Neuron (in vitro differentiated cells): ENCODE measurements around the gene VSIG10L2.
"Not testable (repeated sequence)": the region's sequence is repeated elsewhere in the genome, so short reads cannot be mapped to it uniquely, and the experiment has no call there.

Experiments used
- H2AFZ ChIP-seq: one replicate; pipeline ENCODE4 v1.6.1; 2013; ENCODE audit warnings: low read depth, mild to moderate bottlenecking, inconsistent platforms, low read length, moderate library complexity
- H3K27me3 ChIP-seq: one replicate; pipeline ENCODE4 v1.6.1; 2013; ENCODE audit warnings: low read length; ENCODE audit not compliant: insufficient read depth
- H3K36me3 ChIP-seq: one replicate; pipeline ENCODE4 v1.6.1; 2013; ENCODE audit warnings: low read length; ENCODE audit not compliant: insufficient read depth
- H3K4me1 ChIP-seq: one replicate; pipeline ENCODE4 v1.6.1; 2013; ENCODE audit warnings: low read length; ENCODE audit not compliant: insufficient read depth
- H3K4me3 ChIP-seq: 2 replicates; pipeline ENCODE4 v1.5.1; 2013; ENCODE audit warnings: mild to moderate bottlenecking, low read length, moderate library complexity
- H3K9me3 ChIP-seq: one replicate; pipeline ENCODE4 v1.6.1; 2013; ENCODE audit warnings: low read length

Gene VSIG10L2

GRCh38 chr11:125945797-125946520, at the start of gene VSIG10L2:
VSIG10L2 (plus strand) TSS chr11:125946044; CDS start chr11:125946056, 12 bp downstream.
- Histone ChIP-seq H3K36me3 (no peaks in the 10 kb centered on the region), H3K4me3 (no peak within 1 kb of the TSS), H3K27me3 (no peaks in the 10 kb centered on the region), H3K9me3 (peaks cover 3% of the 10 kb centered on the region), H2AFZ (no peak within 1 kb of the TSS), H3K4me1 (no peaks in the 10 kb centered on the region)

- Histone ChIP-seq H3K27me3 (no peaks in the 10 kb centered on the region), H2AFZ (no peak overlapping the region), H3K36me3 (no peaks in the 10 kb centered on the region), H3K9me3 (peaks cover 5% of the 10 kb centered on the region), H3K4me3 (peak overlapping the region; percentile 66), H3K4me1 (peaks cover 7% of the 10 kb centered on the region)
These were observed 44.0 kb upstream of the VSIG10L2 start for GRCh38 chr11:125901872-125902271.

GRCh38 chr11:125902277-125902926, 43.4 kb upstream of the VSIG10L2 start:
- peaks cover 5% of the 10 kb centered on the region for H3K9me3 ChIP-seq
- peak overlapping the region; percentile 66 for H2AFZ ChIP-seq
- H3K36me3 ChIP-seq = no peaks in the 10 kb centered on the region
- H3K4me1 ChIP-seq = peaks cover 7% of the 10 kb centered on the region
- H3K27me3 ChIP-seq = no peaks in the 10 kb centered on the region
- peak overlapping the region; percentile 66 for H3K4me3 ChIP-seq

GRCh38 chr11:125902927-125903710, 42.7 kb upstream of the VSIG10L2 start, which contains the start of gene PUS3:
PUS3 (minus strand) TSS chr11:125903206; CDS start chr11:125896284, 6,922 bp downstream.
- Histone ChIP-seq H3K27me3 (no peaks in the 10 kb centered on the region), H2AFZ (peak within 1 kb of the TSS; percentile 66), H3K4me1 (peaks cover 7% of the 10 kb centered on the region), H3K4me3 (peak within 1 kb of the TSS; percentile 66), H3K9me3 (peaks cover 5% of the 10 kb centered on the region), H3K36me3 (no peaks in the 10 kb centered on the region)

GRCh38 chr11:125903711-125904659, 41.9 kb upstream of the VSIG10L2 start, which contains the start of gene DDX25:
DDX25 (plus strand) TSS chr11:125904508; CDS start chr11:125904518, 10 bp downstream.
- H2AFZ ChIP-seq = peak within 1 kb of the TSS; percentile 66
- H3K9me3 ChIP-seq = peaks cover 5% of the 10 kb centered on the region
- peak within 1 kb of the TSS; percentile 66 for H3K4me3 ChIP-seq
- H3K36me3 ChIP-seq = no peaks in the 10 kb centered on the region
- H3K4me1 ChIP-seq = peaks cover 7% of the 10 kb centered on the region
- no peaks in the 10 kb centered on the region for H3K27me3 ChIP-seq

- H3K36me3 ChIP-seq = no peaks in the 10 kb centered on the region
- H3K9me3 ChIP-seq = peaks cover 5% of the 10 kb centered on the region
- H3K4me3 ChIP-seq = peak overlapping the region; percentile 66
- peaks cover 7% of the 10 kb centered on the region for H3K4me1 ChIP-seq
- no peaks in the 10 kb centered on the region for H3K27me3 ChIP-seq
- H2AFZ ChIP-seq = peak overlapping the region; percentile 66
These were observed 41.2 kb upstream of the VSIG10L2 start for GRCh38 chr11:125904678-125905077.

- Histone ChIP-seq H3K9me3 (no peaks in the 10 kb centered on the region), H3K4me3 (no peak overlapping the region), H3K27me3 (no peaks in the 10 kb centered on the region), H2AFZ (no peak overlapping the region), H3K4me1 (no peaks in the 10 kb centered on the region), H3K36me3 (no peaks in the 10 kb centered on the region)
These were observed 35.5 kb upstream of the VSIG10L2 start for GRCh38 chr11:125910226-125910849.

- not testable (repeated sequence) for H3K36me3 ChIP-seq, H3K4me3 ChIP-seq, H3K9me3 ChIP-seq, H3K27me3 ChIP-seq, H3K4me1 ChIP-seq, H2AFZ ChIP-seq
These were observed 31.2 kb upstream of the VSIG10L2 start for GRCh38 chr11:125914601-125915000.

GRCh38 chr11:125916683-125917347, 29.0 kb upstream of the VSIG10L2 start:
- Histone ChIP-seq H2AFZ (no peak overlapping the region), H3K36me3 (no peaks in the 10 kb centered on the region), H3K4me3 (no peak overlapping the region), H3K9me3 (no peaks in the 10 kb centered on the region), H3K4me1 (no peaks in the 10 kb centered on the region), H3K27me3 (no peaks in the 10 kb centered on the region)

GRCh38 chr11:125918140-125918840, 27.6 kb upstream of the VSIG10L2 start:
- no peaks in the 10 kb centered on the region for H3K36me3 ChIP-seq
- H3K9me3 ChIP-seq = no peaks in the 10 kb centered on the region
- H3K4me3 ChIP-seq = no peak overlapping the region
- H3K27me3 ChIP-seq = no peaks in the 10 kb centered on the region
- no peaks in the 10 kb centered on the region for H3K4me1 ChIP-seq
- H2AFZ ChIP-seq = no peak overlapping the region

- H3K27me3 ChIP-seq = no peaks in the 10 kb centered on the region
- no peaks in the 10 kb centered on the region for H3K36me3 ChIP-seq
- H3K4me3 ChIP-seq = no peak overlapping the region
- H2AFZ ChIP-seq = no peak overlapping the region
- no peaks in the 10 kb centered on the region for H3K4me1 ChIP-seq
- no peaks in the 10 kb centered on the region for H3K9me3 ChIP-seq
These were observed 24.8 kb upstream of the VSIG10L2 start for GRCh38 chr11:125921042-125921441.
